Neural cell (in vitro differentiated cells): Measurements from ENCODE around the gene RPS6KA5.

Experiments used
- EP300 ChIP-seq: fragments of 450-650 bp; conservative IDR thresholded peaks from 2 replicates; pipeline ENCODE4 v1.6.1; 2014; ENCODE audit warnings: antibody characterized with exemption, mild to moderate bottlenecking, moderate library complexity; ENCODE audit not compliant: poor library complexity, severe bottlenecking
- EZH2 ChIP-seq: fragments of 200-600, 300-800 bp; shearing (Covaris generic), sonication (generic); IDR thresholded peaks from 2 replicates; pipeline ENCODE4 v1.6.1; 2014; ENCODE audit warnings: antibody characterized with exemption, low read length, borderline replicate concordance, mild to moderate bottlenecking; ENCODE audit not compliant: insufficient read depth, poor library complexity, severe bottlenecking
- POLR2AphosphoS5 ChIP-seq: IDR thresholded peaks from 2 replicates; pipeline ENCODE4 v1.6.1; 2012
- TAF1 ChIP-seq: IDR thresholded peaks from 2 replicates; pipeline ENCODE4 v1.6.1; 2012; ENCODE audit warnings: low read depth
- TF ChIP-seq, protein P1 (sequence below): fragments of 450-650 bp; IDR thresholded peaks from 2 replicates; pipeline ENCODE4 v1.5.1; 2014; ENCODE audit warnings: antibody characterized with exemption, mild to moderate bottlenecking, moderate library complexity; ENCODE audit not compliant: poor library complexity, severe bottlenecking

DNA sequence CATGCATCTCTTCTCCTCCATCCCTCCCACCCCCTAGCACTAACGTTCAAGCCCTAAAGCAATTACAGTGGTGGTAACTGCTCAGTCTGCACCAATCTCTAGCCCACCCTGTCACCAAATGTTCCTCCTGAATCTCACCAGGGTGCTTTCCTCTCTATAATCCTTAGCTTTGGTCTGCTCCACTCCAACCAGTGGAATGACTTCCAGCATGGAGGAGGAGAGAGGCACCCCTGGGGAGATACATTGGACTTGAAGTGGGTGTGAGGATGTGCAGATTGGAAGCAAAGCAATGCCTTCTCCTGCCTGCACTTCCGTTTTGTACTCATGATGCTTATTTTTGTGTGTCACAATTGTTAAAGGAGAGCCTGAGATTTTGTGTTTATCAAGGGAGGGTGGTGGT, 24.1 kb upstream of the RPS6KA5 start:
- TF ChIP-seq, protein P1, sequence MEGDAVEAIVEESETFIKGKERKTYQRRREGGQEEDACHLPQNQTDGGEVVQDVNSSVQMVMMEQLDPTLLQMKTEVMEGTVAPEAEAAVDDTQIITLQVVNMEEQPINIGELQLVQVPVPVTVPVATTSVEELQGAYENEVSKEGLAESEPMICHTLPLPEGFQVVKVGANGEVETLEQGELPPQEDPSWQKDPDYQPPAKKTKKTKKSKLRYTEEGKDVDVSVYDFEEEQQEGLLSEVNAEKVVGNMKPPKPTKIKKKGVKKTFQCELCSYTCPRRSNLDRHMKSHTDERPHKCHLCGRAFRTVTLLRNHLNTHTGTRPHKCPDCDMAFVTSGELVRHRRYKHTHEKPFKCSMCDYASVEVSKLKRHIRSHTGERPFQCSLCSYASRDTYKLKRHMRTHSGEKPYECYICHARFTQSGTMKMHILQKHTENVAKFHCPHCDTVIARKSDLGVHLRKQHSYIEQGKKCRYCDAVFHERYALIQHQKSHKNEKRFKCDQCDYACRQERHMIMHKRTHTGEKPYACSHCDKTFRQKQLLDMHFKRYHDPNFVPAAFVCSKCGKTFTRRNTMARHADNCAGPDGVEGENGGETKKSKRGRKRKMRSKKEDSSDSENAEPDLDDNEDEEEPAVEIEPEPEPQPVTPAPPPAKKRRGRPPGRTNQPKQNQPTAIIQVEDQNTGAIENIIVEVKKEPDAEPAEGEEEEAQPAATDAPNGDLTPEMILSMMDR: no peak
- TF ChIP-seq TAF1 (no peak), EP300 (no peak), EZH2 (no peak), POLR2AphosphoS5 (no peak)
